Parathyroid adenoma (tissue), 2 donors: ENCODE measurements around the gene CELA2A.

Experiments
- H2AFZ ChIP-seq: fragments of 300-600 bp; sonication (generic); one replicate; pipeline ENCODE4 v1.7.0; 2017; ENCODE audit warnings: antibody characterized with exemption, mild to moderate bottlenecking
- H3K27ac ChIP-seq: fragments of 300-600 bp; sonication (generic); one replicate; pipeline ENCODE4 v1.7.0; 2017
- H3K27me3 ChIP-seq: fragments of 300-600 bp; sonication (generic); one replicate; pipeline ENCODE4 v1.7.0; 2017; ENCODE audit warnings: low read length; ENCODE audit not compliant: control insufficient read depth, insufficient read depth
- H3K36me3 ChIP-seq: fragments of 300-600 bp; sonication (generic); one replicate; pipeline ENCODE4 v1.7.0; 2017; ENCODE audit warnings: low read length; ENCODE audit not compliant: control insufficient read depth, insufficient read depth
- H3K4me1 ChIP-seq: fragments of 300-600 bp; sonication (generic); one replicate; pipeline ENCODE4 v1.7.0; 2017; ENCODE audit warnings: control low read depth
- H3K4me2 ChIP-seq: fragments of 300-600 bp; sonication (generic); one replicate; pipeline ENCODE4 v1.7.0; 2017; ENCODE audit warnings: low read length
- H3K4me3 ChIP-seq: fragments of 300-600 bp; sonication (generic); one replicate; pipeline ENCODE4 v1.7.0; 2017; ENCODE audit warnings: low read depth, low read length
- H3K79me2 ChIP-seq: fragments of 300-600 bp; sonication (generic); one replicate; pipeline ENCODE4 v1.7.0; 2017; ENCODE audit warnings: control low read depth
- H3K9ac ChIP-seq: fragments of 300-600 bp; sonication (generic); one replicate; pipeline ENCODE4 v1.7.0; 2017; ENCODE audit warnings: mild to moderate bottlenecking
- H3K9me3 ChIP-seq: fragments of 300-600 bp; sonication (generic); one replicate; pipeline ENCODE4 v1.7.0; 2017; ENCODE audit warnings: low read length; ENCODE audit not compliant: control insufficient read depth
- TF ChIP-seq, protein P1 (sequence below): fragments of 300-600 bp; sonication (generic); IDR thresholded peaks from one replicate; pipeline ENCODE4 v1.7.0; 2017; ENCODE audit warnings: antibody characterized with exemption, mild to moderate bottlenecking
- donor health status: primary hyperparathyroidism.

Gene CELA2A

DNA sequence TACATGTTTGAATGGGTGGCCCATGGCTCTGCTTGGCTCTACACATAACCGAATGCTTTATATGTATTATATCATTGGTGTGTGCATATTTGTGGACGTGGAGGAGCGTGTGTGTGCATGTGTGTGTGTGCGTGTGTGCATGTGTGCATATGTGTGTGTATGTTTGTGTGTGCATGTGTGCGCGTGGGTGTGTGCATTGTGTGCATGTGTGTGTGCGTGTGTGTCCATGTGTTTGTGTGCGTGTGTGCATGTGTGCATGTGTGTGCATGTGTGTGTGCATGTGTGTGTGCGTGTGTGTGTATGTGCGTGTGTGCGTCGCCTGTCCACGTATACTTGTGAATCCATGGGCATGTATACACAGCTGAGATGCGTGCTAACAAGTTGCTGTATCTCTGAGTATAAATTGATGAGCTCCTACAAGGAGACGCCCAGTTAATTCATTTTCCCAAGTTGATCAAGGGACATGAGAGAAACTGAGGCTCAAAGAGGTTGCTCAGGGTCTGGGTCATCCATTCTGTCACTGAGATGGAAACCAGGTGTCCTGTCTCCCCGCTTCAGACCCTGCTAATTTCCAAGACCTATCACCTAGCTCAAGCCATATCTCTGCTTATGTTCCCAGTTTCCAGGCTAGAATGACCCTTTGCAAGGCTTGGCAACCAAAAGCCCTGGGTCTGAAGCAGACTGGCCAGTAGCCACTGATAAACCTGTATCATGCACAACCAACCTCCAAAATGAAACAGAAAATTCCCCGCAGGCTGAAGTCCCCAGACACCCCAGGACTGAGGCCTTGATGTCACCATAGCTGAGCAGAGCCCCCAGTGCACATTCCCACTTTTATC lies 21.1 kb upstream of the CELA2A start:
- H3K4me2 ChIP-seq = no peak overlapping the region
- no peak overlapping the region for H2AFZ ChIP-seq
- no peak overlapping the region for H3K9ac ChIP-seq
- no peaks in the 10 kb centered on the region for H3K4me1 ChIP-seq
- H3K36me3 ChIP-seq = no peaks in the 10 kb centered on the region
- no peak overlapping the region for H3K27ac ChIP-seq
- no peaks in the 10 kb centered on the region for H3K27me3 ChIP-seq
- TF ChIP-seq, protein P1, sequence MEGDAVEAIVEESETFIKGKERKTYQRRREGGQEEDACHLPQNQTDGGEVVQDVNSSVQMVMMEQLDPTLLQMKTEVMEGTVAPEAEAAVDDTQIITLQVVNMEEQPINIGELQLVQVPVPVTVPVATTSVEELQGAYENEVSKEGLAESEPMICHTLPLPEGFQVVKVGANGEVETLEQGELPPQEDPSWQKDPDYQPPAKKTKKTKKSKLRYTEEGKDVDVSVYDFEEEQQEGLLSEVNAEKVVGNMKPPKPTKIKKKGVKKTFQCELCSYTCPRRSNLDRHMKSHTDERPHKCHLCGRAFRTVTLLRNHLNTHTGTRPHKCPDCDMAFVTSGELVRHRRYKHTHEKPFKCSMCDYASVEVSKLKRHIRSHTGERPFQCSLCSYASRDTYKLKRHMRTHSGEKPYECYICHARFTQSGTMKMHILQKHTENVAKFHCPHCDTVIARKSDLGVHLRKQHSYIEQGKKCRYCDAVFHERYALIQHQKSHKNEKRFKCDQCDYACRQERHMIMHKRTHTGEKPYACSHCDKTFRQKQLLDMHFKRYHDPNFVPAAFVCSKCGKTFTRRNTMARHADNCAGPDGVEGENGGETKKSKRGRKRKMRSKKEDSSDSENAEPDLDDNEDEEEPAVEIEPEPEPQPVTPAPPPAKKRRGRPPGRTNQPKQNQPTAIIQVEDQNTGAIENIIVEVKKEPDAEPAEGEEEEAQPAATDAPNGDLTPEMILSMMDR = no peak
- H3K9me3 ChIP-seq = no peaks in the 10 kb centered on the region
- no peaks in the 10 kb centered on the region for H3K79me2 ChIP-seq
- H3K4me3 ChIP-seq = no peak overlapping the region

DNA sequence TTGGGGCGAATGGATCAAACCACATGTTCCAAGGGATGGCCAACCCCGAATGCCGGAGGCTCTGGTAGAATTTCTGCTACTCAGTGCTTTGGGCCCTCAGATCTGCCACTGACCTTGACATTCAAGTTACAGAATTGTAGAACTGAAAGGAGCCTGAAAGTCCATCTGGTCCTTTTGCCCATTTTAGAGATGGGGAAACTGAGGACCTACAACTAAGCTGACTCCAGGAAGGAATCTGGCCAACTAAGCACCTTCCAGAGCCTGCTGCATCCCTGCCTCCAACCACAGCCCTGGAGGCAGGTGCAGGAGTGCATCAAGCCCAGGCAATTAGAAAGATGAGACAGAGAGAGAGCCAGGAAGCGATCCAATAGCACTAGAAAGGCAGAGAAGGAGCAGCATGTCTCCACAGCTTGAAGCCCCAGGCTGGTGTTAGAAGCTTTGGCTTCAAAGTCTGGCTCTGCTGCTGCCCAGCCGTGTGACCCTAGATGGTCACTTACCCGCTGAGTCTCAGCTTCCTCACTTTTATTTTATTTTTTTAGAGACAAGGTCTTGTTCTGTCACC lies 19.6 kb upstream of the CELA2A start:
- Histone ChIP-seq H3K9ac (no peak overlapping the region), H3K9me3 (no peaks in the 10 kb centered on the region), H3K4me3 (no peak overlapping the region), H3K36me3 (no peaks in the 10 kb centered on the region), H3K27me3 (no peaks in the 10 kb centered on the region), H3K79me2 (no peaks in the 10 kb centered on the region), H3K4me2 (no peak overlapping the region), H2AFZ (no peak overlapping the region), H3K4me1 (no peaks in the 10 kb centered on the region), H3K27ac (no peak overlapping the region)
- TF ChIP-seq, protein P1 = no peak

- Histone ChIP-seq H3K9me3 (no peaks in the 10 kb centered on the region), H3K9ac (no peak overlapping the region), H3K36me3 (no peaks in the 10 kb centered on the region), H3K79me2 (no peaks in the 10 kb centered on the region), H3K27ac (no peak overlapping the region), H2AFZ (no peak overlapping the region), H3K4me1 (no peaks in the 10 kb centered on the region), H3K27me3 (no peaks in the 10 kb centered on the region), H3K4me3 (no peak overlapping the region), H3K4me2 (no peak overlapping the region)
- TF ChIP-seq, protein P1 = no peak
Observed at GRCh38 chr1:15439325-15439724, 17.2 kb upstream of the CELA2A start.

DNA sequence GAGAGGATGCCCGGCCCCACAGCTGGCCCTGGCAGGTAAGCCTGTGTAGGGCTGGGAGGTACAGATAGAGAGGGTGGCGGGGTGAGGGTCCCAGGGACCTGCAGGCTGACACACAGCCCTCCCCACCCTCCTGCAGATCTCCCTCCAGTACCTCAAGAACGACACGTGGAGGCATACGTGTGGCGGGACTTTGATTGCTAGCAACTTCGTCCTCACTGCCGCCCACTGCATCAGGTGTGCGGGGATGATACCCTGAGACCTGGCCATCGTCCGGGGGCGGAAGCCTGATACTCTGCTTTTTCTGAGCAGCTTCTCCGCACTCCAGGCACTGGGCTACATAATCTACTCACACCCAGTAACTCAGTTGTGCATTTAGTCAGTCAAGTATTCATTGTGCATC lies 16.2 kb upstream of the CELA2A start:
- Histone ChIP-seq H3K4me2 (no peak overlapping the region), H3K79me2 (no peaks in the 10 kb centered on the region), H3K9me3 (no peaks in the 10 kb centered on the region), H3K4me3 (no peak overlapping the region), H3K27ac (no peak overlapping the region), H3K9ac (no peak overlapping the region), H3K4me1 (no peaks in the 10 kb centered on the region), H2AFZ (no peak overlapping the region), H3K36me3 (no peaks in the 10 kb centered on the region), H3K27me3 (no peaks in the 10 kb centered on the region)
- TF ChIP-seq, protein P1 = no peak
